ENCODE data around the gene SCG5.

The SCG5 gene

DNA sequence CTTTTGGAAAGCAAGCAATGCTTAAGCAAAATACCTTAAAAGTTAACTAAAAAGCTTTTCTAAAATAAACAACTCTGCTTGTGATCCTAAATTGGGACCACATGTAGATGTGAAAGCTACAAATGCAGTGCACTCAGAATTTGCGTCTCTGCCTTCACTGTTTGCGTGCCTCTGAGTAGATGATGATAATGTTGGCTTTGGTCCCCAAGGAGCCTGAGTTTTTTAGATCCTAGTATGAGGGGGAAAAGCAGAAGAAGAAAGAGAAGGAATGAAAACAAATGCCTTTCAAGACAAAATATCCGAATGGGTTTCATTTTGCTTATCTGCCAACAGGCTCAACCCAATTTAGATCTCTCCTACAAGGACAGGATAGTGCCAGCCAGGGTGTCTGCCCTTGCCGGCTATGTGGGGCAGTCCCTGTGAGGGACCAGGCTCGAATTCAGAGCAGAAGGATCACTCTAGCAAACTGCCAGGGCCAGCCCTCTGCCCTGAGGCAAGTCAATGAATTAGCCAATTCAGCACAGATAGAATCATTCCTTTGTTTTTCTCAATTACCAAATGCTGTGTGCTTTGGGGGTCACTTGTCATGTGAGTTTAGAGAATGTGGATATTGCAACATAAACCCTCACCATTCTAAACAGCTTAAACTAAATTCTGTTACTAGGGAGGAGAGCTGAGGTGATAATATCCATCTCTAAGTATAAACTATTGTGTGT is 28.5 kb downstream of the SCG5 start:
- CTCF ChIA-PET = interaction anchor here (1.7 kb wide), 1 partner anchor 217 kb away, joined by 3 read pairs; no protein-coding TSS in a partner anchor
- Histone ChIP-seq H3K9me3 (ENCODE audit: control extremely low read depth in 1 of 5, control insufficient read depth in 4 of 5, insufficient read depth in 2 of 5, low read depth in 1 of 5, low read length in 4 of 5) (no peaks in the 10 kb centered on the region), H3K4me1 (ENCODE audit: control extremely low read depth in 1 of 4, control insufficient read depth in 4 of 4, insufficient read depth in 4 of 4, low read length in 3 of 4) (no peaks in the 10 kb centered on the region), H3K27ac (ENCODE audit: insufficient read depth in 1 of 2, low read depth in 1 of 2, low read length in 2 of 2, poor library complexity in 1 of 2, severe bottlenecking in 2 of 2) (no peak overlapping the region), H3K4me3 (ENCODE audit: control insufficient read depth in 1 of 7, extremely low read depth in 1 of 7, insufficient read depth in 4 of 7, low read depth in 2 of 7, low read length in 6 of 7) (no peak overlapping the region), H3K36me3 (ENCODE audit: control insufficient read depth in 4 of 4, insufficient read depth in 4 of 4, low read length in 3 of 4) (no peaks in the 10 kb centered on the region), H3K27me3 (replicated peaks in 2 of 5; ENCODE audit: control insufficient read depth in 4 of 5, insufficient read depth in 5 of 5, low read length in 4 of 5) (no peaks in the 10 kb centered on the region)
- 86% methylated on average over 2 of the region's 5 CpGs for WGBS (ENCODE audit: insufficient coverage)
- no peak for DNase-seq
- POLR2A ChIA-PET = no interaction called here

DNA sequence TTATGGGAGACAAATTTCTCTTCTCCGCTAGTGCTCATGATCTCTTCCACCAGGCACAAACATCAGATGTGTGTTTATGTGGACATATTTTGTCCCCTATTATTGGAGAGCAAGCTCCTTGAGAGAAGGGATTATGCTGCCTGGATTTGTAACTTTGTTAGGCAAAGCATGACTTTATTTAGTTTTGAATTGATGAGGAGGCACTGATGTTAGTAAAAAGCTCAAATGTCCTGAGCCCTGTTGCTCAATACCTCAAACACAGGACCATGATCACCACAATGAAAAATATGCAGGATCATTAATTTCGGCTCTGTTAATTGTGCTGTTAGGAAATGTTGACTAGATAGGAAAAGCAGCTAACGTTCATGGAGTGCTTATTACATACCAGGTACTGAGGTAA is 29.1 kb downstream of the SCG5 start:
- CTCF ChIA-PET = interaction anchor here (1.0 kb wide), 1 partner anchor 8 kb away, joined by 3 read pairs; no protein-coding TSS in a partner anchor
- POLR2A ChIA-PET = no interaction called here

DNA sequence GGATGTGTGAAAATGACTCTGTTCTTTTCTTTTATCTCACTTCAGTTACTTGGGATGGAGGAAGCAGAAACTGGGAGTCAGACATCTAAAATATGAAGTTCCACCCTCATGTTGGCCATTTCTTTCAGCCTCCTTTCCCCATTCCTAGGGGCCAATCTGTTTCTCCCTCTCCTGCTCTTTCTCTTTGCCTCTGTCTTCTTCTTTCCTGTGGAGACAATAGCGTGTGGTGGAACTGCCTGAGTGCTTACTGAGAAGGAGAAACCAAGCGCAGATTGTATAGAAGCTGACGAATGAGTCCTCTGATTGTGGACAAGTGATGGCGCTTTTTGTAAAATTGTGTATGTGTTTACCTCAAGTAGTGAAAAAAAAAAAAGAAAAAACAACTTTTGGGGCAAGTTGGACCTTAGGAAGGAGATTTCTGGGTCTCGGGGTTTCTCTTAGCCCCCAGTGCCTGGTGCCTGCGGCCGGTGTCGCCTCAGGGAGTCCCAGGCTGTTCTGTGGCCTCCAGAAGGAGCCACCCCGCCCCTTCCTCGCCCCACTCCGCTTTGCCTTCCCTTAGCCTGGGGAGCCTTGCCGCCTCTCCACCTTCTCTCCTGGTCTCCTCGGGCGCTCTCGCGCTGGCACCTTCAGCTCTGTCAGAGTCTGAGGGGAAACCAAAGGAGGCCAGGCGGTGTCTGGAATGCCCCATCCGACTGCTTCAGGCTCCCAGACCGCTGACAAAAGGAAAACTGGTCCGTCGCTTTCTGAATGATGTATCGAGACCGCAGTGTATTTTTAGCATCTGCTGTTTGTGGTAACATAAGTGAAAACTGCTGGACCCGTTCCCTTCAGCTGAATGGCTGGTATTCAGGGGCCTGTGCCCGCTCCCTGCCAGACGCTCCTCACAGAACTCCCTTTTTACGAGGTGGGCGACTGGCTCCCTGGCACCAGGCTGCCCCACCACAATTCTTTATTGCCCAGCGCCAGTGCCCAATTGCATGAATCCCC is 30.1 kb downstream of the SCG5 start:
- no peaks in the 10 kb centered on the region for H3K27me3 ChIP-seq (replicated peaks in 2 of 5; ENCODE audit: control insufficient read depth in 4 of 5, insufficient read depth in 5 of 5, low read length in 4 of 5)
- no peaks in the 10 kb centered on the region for H3K36me3 ChIP-seq (ENCODE audit: control insufficient read depth in 4 of 4, insufficient read depth in 4 of 4, low read length in 3 of 4)
- DNase-seq = no peak
- WGBS (ENCODE audit: insufficient coverage) = 94% methylated on average over 28 of the region's 29 CpGs
- H3K27ac ChIP-seq (ENCODE audit: insufficient read depth in 1 of 2, low read depth in 1 of 2, low read length in 2 of 2, poor library complexity in 1 of 2, severe bottlenecking in 2 of 2) = no peak overlapping the region
- H3K4me1 ChIP-seq (ENCODE audit: control extremely low read depth in 1 of 4, control insufficient read depth in 4 of 4, insufficient read depth in 4 of 4, low read length in 3 of 4) = no peaks in the 10 kb centered on the region
- CTCF ChIA-PET = interaction anchor here (1.0 kb wide), 1 partner anchor 9 kb away, joined by 3 read pairs; no protein-coding TSS in a partner anchor
- H3K9me3 ChIP-seq (ENCODE audit: control extremely low read depth in 1 of 5, control insufficient read depth in 4 of 5, insufficient read depth in 2 of 5, low read depth in 1 of 5, low read length in 4 of 5) = no peaks in the 10 kb centered on the region
- no peak overlapping the region for H3K4me3 ChIP-seq (ENCODE audit: control insufficient read depth in 1 of 7, extremely low read depth in 1 of 7, insufficient read depth in 4 of 7, low read depth in 2 of 7, low read length in 6 of 7)
- POLR2A ChIA-PET = no interaction called here

More for the DNA sequence above, 29.1 kb downstream of the SCG5 start:
- Histone ChIP-seq H3K27me3 (replicated peaks in 2 of 5; ENCODE audit: control insufficient read depth in 4 of 5, insufficient read depth in 5 of 5, low read length in 4 of 5) (no peaks in the 10 kb centered on the region), H3K9me3 (ENCODE audit: control extremely low read depth in 1 of 5, control insufficient read depth in 4 of 5, insufficient read depth in 2 of 5, low read depth in 1 of 5, low read length in 4 of 5) (no peaks in the 10 kb centered on the region), H3K36me3 (ENCODE audit: control insufficient read depth in 4 of 4, insufficient read depth in 4 of 4, low read length in 3 of 4) (no peaks in the 10 kb centered on the region), H3K27ac (ENCODE audit: insufficient read depth in 1 of 2, low read depth in 1 of 2, low read length in 2 of 2, poor library complexity in 1 of 2, severe bottlenecking in 2 of 2) (no peak overlapping the region), H3K4me3 (ENCODE audit: control insufficient read depth in 1 of 7, extremely low read depth in 1 of 7, insufficient read depth in 4 of 7, low read depth in 2 of 7, low read length in 6 of 7) (no peak overlapping the region), H3K4me1 (ENCODE audit: control extremely low read depth in 1 of 4, control insufficient read depth in 4 of 4, insufficient read depth in 4 of 4, low read length in 3 of 4) (no peaks in the 10 kb centered on the region)
- WGBS (ENCODE audit: insufficient coverage) = 90% methylated on average over 2 of the region's 3 CpGs
- no peak for DNase-seq

DNA sequence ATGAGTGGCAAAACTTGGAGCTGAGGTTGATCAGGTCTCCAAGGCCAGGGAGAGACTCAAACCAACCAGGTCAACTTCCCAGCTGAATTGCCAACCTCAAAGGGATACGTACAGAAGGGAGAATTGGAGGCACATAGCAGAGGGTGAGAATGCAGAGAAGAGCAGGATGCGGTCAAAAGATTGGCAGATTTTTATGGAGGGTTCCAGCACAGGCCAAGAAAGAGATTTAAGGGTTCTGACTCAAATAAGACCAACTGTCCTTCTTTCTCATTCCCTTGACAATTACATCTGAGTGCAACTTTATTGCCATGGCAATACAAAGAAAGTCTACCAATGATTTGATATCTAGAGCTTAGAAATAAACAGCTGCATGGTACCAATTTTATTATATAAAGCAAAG is 33.2 kb downstream of the SCG5 start:
- H3K27ac ChIP-seq (ENCODE audit: insufficient read depth in 1 of 2, low read depth in 1 of 2, low read length in 2 of 2, poor library complexity in 1 of 2, severe bottlenecking in 2 of 2) = no peak overlapping the region
- ChIA-PET CTCF (interaction anchor here (0.7 to 1.5 kb wide), 3 partner anchors 13 to 319 kb away, joined by 3 read pairs; no protein-coding TSS in a partner anchor), POLR2A (no interaction called here)

DNA sequence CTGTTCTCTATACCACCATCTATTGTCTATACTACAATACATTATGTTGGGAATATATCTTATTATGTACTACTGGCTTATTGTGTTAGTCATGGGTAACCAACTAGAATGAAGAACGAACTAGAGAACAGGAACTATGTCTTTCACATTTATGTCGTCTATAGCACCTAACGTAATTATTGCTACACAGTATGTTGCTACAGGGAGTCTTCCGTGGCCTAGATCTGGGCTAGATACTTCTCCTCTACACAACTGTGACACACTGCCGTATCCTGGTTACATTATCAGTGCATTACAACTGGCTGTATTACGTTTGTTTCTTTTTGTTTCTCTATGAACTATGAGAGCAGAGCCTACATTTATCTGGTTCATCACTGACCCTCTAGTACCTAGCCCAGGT is 34.0 kb downstream of the SCG5 start:
- peaks cover 0 to 2% (median 0%) of the 10 kb centered on the region in 5 experiments for H3K27me3 ChIP-seq (replicated peaks in 2 of 5; ENCODE audit: control insufficient read depth in 4 of 5, insufficient read depth in 5 of 5, low read length in 4 of 5)
- no peak overlapping the region for H3K27ac ChIP-seq (ENCODE audit: insufficient read depth in 1 of 2, low read depth in 1 of 2, low read length in 2 of 2, poor library complexity in 1 of 2, severe bottlenecking in 2 of 2)
- H3K36me3 ChIP-seq (ENCODE audit: control insufficient read depth in 4 of 4, insufficient read depth in 4 of 4, low read length in 3 of 4) = no peaks in the 10 kb centered on the region
- CTCF ChIA-PET = interaction anchor here (0.7 to 1.5 kb wide), 3 partner anchors 12 to 319 kb away, joined by 3 read pairs; no protein-coding TSS in a partner anchor
- peak in 1 of 3 donors; percentile 5 for DNase-seq
- no peak overlapping the region for H3K4me3 ChIP-seq (ENCODE audit: control insufficient read depth in 1 of 7, extremely low read depth in 1 of 7, insufficient read depth in 4 of 7, low read depth in 2 of 7, low read length in 6 of 7)
- no peaks in the 10 kb centered on the region for H3K9me3 ChIP-seq (ENCODE audit: control extremely low read depth in 1 of 5, control insufficient read depth in 4 of 5, insufficient read depth in 2 of 5, low read depth in 1 of 5, low read length in 4 of 5)
- 69% methylated on average over 4 of the region's 6 CpGs for WGBS (ENCODE audit: insufficient coverage)
- POLR2A ChIA-PET = no interaction called here
- no peaks in the 10 kb centered on the region for H3K4me1 ChIP-seq (ENCODE audit: control extremely low read depth in 1 of 4, control insufficient read depth in 4 of 4, insufficient read depth in 4 of 4, low read length in 3 of 4)

More for the DNA sequence above, 33.2 kb downstream of the SCG5 start:
- H3K27me3 ChIP-seq (replicated peaks in 2 of 5; ENCODE audit: control insufficient read depth in 4 of 5, insufficient read depth in 5 of 5, low read length in 4 of 5) = peaks cover 0 to 2% (median 0%) of the 10 kb centered on the region in 5 experiments
- H3K36me3 ChIP-seq (ENCODE audit: control insufficient read depth in 4 of 4, insufficient read depth in 4 of 4, low read length in 3 of 4) = no peaks in the 10 kb centered on the region
- no peak overlapping the region for H3K4me3 ChIP-seq (ENCODE audit: control insufficient read depth in 1 of 7, extremely low read depth in 1 of 7, insufficient read depth in 4 of 7, low read depth in 2 of 7, low read length in 6 of 7)
- 100% methylated on average over 2 of the region's 2 CpGs for WGBS (ENCODE audit: insufficient coverage)
- H3K4me1 ChIP-seq (ENCODE audit: control extremely low read depth in 1 of 4, control insufficient read depth in 4 of 4, insufficient read depth in 4 of 4, low read length in 3 of 4) = no peaks in the 10 kb centered on the region
- DNase-seq = no peak
- no peaks in the 10 kb centered on the region for H3K9me3 ChIP-seq (ENCODE audit: control extremely low read depth in 1 of 5, control insufficient read depth in 4 of 5, insufficient read depth in 2 of 5, low read depth in 1 of 5, low read length in 4 of 5)

DNA sequence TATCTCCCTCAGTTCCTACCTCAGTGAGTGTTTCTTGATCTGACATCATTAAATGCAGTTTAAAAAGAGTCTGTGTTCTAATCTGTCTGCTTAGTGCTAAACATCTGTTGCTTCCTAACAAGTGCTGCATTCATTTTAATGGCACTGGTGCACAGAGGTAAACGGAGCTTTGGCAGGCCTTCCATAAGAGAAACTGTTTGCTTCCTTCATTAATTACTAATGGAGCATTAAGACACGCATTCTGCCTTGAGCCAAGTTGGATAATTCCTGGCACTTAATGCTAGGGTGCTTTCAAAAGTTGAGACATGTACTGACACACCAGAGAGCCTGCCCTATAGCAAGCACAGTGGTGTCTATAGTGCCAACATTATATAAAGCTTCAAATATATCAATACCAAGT is 34.7 kb downstream of the SCG5 start:
- H3K36me3 ChIP-seq (ENCODE audit: control insufficient read depth in 4 of 4, insufficient read depth in 4 of 4, low read length in 3 of 4) = no peaks in the 10 kb centered on the region
- CTCF ChIA-PET = interaction anchor here (1.1 kb wide), 1 partner anchor 14 kb away, joined by 5 read pairs; no protein-coding TSS in a partner anchor
- no peak overlapping the region for H3K27ac ChIP-seq (ENCODE audit: insufficient read depth in 1 of 2, low read depth in 1 of 2, low read length in 2 of 2, poor library complexity in 1 of 2, severe bottlenecking in 2 of 2)
- POLR2A ChIA-PET = no interaction called here
- H3K27me3 ChIP-seq (replicated peaks in 2 of 5; ENCODE audit: control insufficient read depth in 4 of 5, insufficient read depth in 5 of 5, low read length in 4 of 5) = peaks cover 0 to 2% (median 0%) of the 10 kb centered on the region in 5 experiments
- no peaks in the 10 kb centered on the region for H3K4me1 ChIP-seq (ENCODE audit: control extremely low read depth in 1 of 4, control insufficient read depth in 4 of 4, insufficient read depth in 4 of 4, low read length in 3 of 4)
- H3K9me3 ChIP-seq (ENCODE audit: control extremely low read depth in 1 of 5, control insufficient read depth in 4 of 5, insufficient read depth in 2 of 5, low read depth in 1 of 5, low read length in 4 of 5) = no peaks in the 10 kb centered on the region
- WGBS (ENCODE audit: insufficient coverage) = 100% methylated on average over 2 of the region's 2 CpGs
- DNase-seq = no peak
- H3K4me3 ChIP-seq (ENCODE audit: control insufficient read depth in 1 of 7, extremely low read depth in 1 of 7, insufficient read depth in 4 of 7, low read depth in 2 of 7, low read length in 6 of 7) = no peak overlapping the region

All from common myeloid progenitor, CD34-positive (primary cell).